GM12878 (cell line): Measurements from ENCODE around the gene LMF1. TPM values are rescaled to one million over a fixed set of nuclear protein-coding genes. Genes with fewer than 3 reads are reported as not detected.

Experiments
- ATAC-seq: fragments of 200-7000 bp; cut with Tn5 transposase; 3 replicates; pipeline ENCODE4 v1.9.1; 2020; ENCODE audit warnings: mild to moderate bottlenecking, moderate library complexity
- BruUV-seq: library from RNA; stranded (reverse); fragments of 400-500 nt; replicated peaks from 2 replicates; lab custom pipeline; 2021; lab: Mats Ljungman, UMichigan
- CTCF ChIA-PET: fragments of 300-600 bp; sonication (Branson Sonifier 250); formaldehyde crosslinking; extraction: SDS; loops from one replicate; lab custom pipeline; 2021; ENCODE audit warnings: inconsistent platforms; lab: Yijun Ruan, JAX
- POLR2A ChIA-PET: fragments of 350-600 bp; formaldehyde crosslinking; extraction: SDS; loops from one replicate; lab custom pipeline; 2021; ENCODE audit warnings: inconsistent platforms; lab: Charles Lee
- RAD21 ChIA-PET: fragments of 300-600 bp; sonication (Branson Sonifier 250); formaldehyde crosslinking; loops from one replicate; lab custom pipeline; 2023; ENCODE audit warnings: antibody characterized with exemption; ENCODE audit not compliant: unreplicated experiment; lab: Charles Lee
- SMC1A ChIA-PET: fragments of 300-600 bp; sonication (Branson Sonifier 250); formaldehyde crosslinking; loops from one replicate; lab custom pipeline; 2023; ENCODE audit not compliant: unreplicated experiment, uncharacterized antibody; lab: Charles Lee
- DNase-seq: peaks from one replicate; pipeline ENCODE4 v3.0.0-alpha.2; 2011; ENCODE audit warnings: low read depth, low spot score
- FAIRE-seq: peaks from 3 replicates; lab custom pipeline; 2011; peaks lifted over from hg19 to GRCh38; lab: Jason Lieb, UNC
- H2AFZ ChIP-seq: 2 replicates; pipeline ENCODE4 v1.6.0; 2011; ENCODE audit warnings: low read depth, low read length, control low read depth; ENCODE audit not compliant: control insufficient read depth
- H3K27ac ChIP-seq: 2 replicates; pipeline ENCODE4 v1.5.1; 2011; ENCODE audit warnings: control low read depth; ENCODE audit not compliant: control insufficient read depth, insufficient read depth
- H3K27me3 ChIP-seq, 2 experiments: replicated peaks in 1 of 2; 2 replicates each; pipeline versions ENCODE4 v1.6.0 to v1.6.1; 2011; ENCODE audit warnings: low read length in 1 of 2; ENCODE audit not compliant: control insufficient read depth in 2 of 2, insufficient read depth in 2 of 2
- H3K36me3 ChIP-seq, 2 experiments: 2 replicates each; pipeline ENCODE4 v1.5.1; 2011; ENCODE audit warnings: low read length in 1 of 2; ENCODE audit not compliant: control insufficient read depth in 2 of 2, insufficient read depth in 2 of 2
- H3K4me1 ChIP-seq: 2 replicates; pipeline ENCODE4 v1.6.1; 2011; ENCODE audit warnings: mild to moderate bottlenecking, low read length, moderate library complexity, mixed read lengths; ENCODE audit not compliant: control insufficient read depth, insufficient read depth
- H3K4me2 ChIP-seq: 2 replicates; pipeline ENCODE4 v1.6.0; 2011; ENCODE audit warnings: control low read depth; ENCODE audit not compliant: control insufficient read depth, insufficient read depth
- H3K4me3 ChIP-seq: fragments of 200-600 bp; sonication (generic); 2 replicates; pipeline ENCODE4 v1.5.1; 2016
- H3K79me2 ChIP-seq: 2 replicates; pipeline ENCODE4 v1.6.0; 2011; ENCODE audit warnings: low read length; ENCODE audit not compliant: control insufficient read depth, insufficient read depth
- H3K9ac ChIP-seq: 2 replicates; pipeline ENCODE4 v1.8.0; 2011; ENCODE audit warnings: low read length, control low read depth, mixed read lengths; ENCODE audit not compliant: control insufficient read depth, insufficient read depth
- H3K9me3 ChIP-seq: replicated peaks from 3 replicates; pipeline ENCODE4 v1.5.1; 2011; ENCODE audit warnings: mild to moderate bottlenecking, low read length; ENCODE audit not compliant: control insufficient read depth, insufficient read depth
- H4K20me1 ChIP-seq: 2 replicates; pipeline ENCODE4 v1.6.0; 2011; ENCODE audit not compliant: control insufficient read depth, insufficient read depth
- ASH2L ChIP-seq: fragments of 300-600, 200-600 bp; sonication (generic); IDR thresholded peaks from 2 replicates; pipeline ENCODE4 v1.6.1; 2017; ENCODE audit warnings: low read depth, mild to moderate bottlenecking, borderline replicate concordance
- CBX3 ChIP-seq: fragments of 200-600 bp; sonication (generic); IDR thresholded peaks from 2 replicates; pipeline ENCODE4 v1.6.1; 2016; ENCODE audit warnings: low read depth, borderline replicate concordance
- CUX1 ChIP-seq: IDR thresholded peaks from 2 replicates; pipeline ENCODE4 v1.6.1; 2012; ENCODE audit warnings: improper control_type of control experiment, low read depth, low read length; ENCODE audit not compliant: insufficient replicate concordance
- E2F4 ChIP-seq: IDR thresholded peaks from 2 replicates; pipeline ENCODE4 v1.6.1; 2012; ENCODE audit warnings: low read depth, low read length, improper control_type of control experiment
- EP300 ChIP-seq, 2 experiments: fragments of 150-350 bp in 1 of 2; IDR thresholded peaks; 2 replicates each; pipeline ENCODE4 v1.6.1; 2011 to 2012; ENCODE audit warnings: low read depth in 2 of 2, low read length in 2 of 2, borderline replicate concordance in 1 of 2, improper control_type of control experiment in 1 of 2, inconsistent platforms in 1 of 2; ENCODE audit not compliant: control insufficient read depth in 1 of 2
- GATAD2B ChIP-seq: fragments of 450-650 bp; conservative IDR thresholded peaks from 2 replicates; pipeline ENCODE4 v1.6.1; 2017; ENCODE audit warnings: low read depth, mild to moderate bottlenecking, moderate library complexity
- IRF4 ChIP-seq: IDR thresholded peaks from 2 replicates; pipeline ENCODE4 v1.6.1; 2011; ENCODE audit warnings: low read depth, low read length
- NBN ChIP-seq: fragments of 450-650 bp; IDR thresholded peaks from 2 replicates; pipeline ENCODE4 v1.6.1; 2016
- NFIC ChIP-seq: IDR thresholded peaks from 2 replicates; pipeline ENCODE4 v1.6.1; 2012; ENCODE audit warnings: low read depth, mild to moderate bottlenecking, inconsistent platforms, low read length, moderate library complexity
- NR2C1 ChIP-seq: fragments of 450-650 bp; IDR thresholded peaks from 2 replicates; pipeline ENCODE4 v1.6.1; 2017; ENCODE audit warnings: antibody characterized with exemption, mild to moderate bottlenecking, moderate library complexity
- NR2C2 ChIP-seq: IDR thresholded peaks from 2 replicates; pipeline ENCODE4 v1.6.1; 2011; ENCODE audit warnings: borderline replicate concordance, low read depth; ENCODE audit not compliant: control insufficient read depth, insufficient read length
- SIN3A ChIP-seq: IDR thresholded peaks from 2 replicates; pipeline ENCODE4 v1.6.1; 2012; ENCODE audit warnings: low read depth, low read length, improper control_type of control experiment
- SRF ChIP-seq, 2 experiments: IDR thresholded peaks; 2 replicates each; pipeline ENCODE4 v1.6.1; 2011; ENCODE audit warnings: low read depth in 2 of 2, low read length in 2 of 2, mild to moderate bottlenecking in 1 of 2, moderate library complexity in 1 of 2
- YBX1 ChIP-seq: fragments of 450-650 bp; IDR thresholded peaks from 2 replicates; pipeline ENCODE4 v1.6.1; 2016; ENCODE audit warnings: antibody characterized with exemption
- ZNF217 ChIP-seq: fragments of 450-650 bp; IDR thresholded peaks from 2 replicates; pipeline ENCODE4 v1.6.1; 2017; ENCODE audit warnings: antibody characterized with exemption, mild to moderate bottlenecking
- WGBS: methylation state at CpG from one replicate; pipeline ENCODE4 v1.1.6; 2016; ENCODE audit warnings: low lambda C conversion rate; ENCODE audit not compliant: insufficient replicate concordance, insufficient coverage; ENCODE audit errors: missing lambda C conversion rate; 5-methylcytosine and 5-hydroxymethylcytosine counted together
- in situ Hi-C: fragments of 300-500 bp; cut with MboI; formaldehyde crosslinking; loops from 9 replicates; pipeline ENCODE4 v1.14.3; 2018; ENCODE audit warnings: mixed read lengths
- intact Hi-C: fragments of 100-400 bp; cut with micrococcal nuclease; formaldehyde crosslinking; loops from one replicate; pipeline ENCODE4 v1.14.2; 2022; ENCODE audit not compliant: unreplicated experiment
- polyA plus RNA-seq, 11 experiments: library from polyadenylated mRNA; depleted of rRNA in 4 of 11; unstranded in 6 of 11; stranded (reverse) in 5 of 11; fragments of >200 nt; fragmentation: Nextera tagmentation in 4 of 11; fragmentation: Illumina TruSeq in 1 of 11; extraction: Ambion mirVana in 4 of 11; extraction: Trizol in 1 of 11; gene quantifications; 1 replicate in 1 of 11; 2 replicates in 10 of 11; pipeline versions ENCODE4 v1.2.1 to v1.2.3, GENCODE V29; 2011 to 2016; ENCODE audit warnings: inconsistent platforms in 2 of 11, missing spikeins in 2 of 11, low read depth in 1 of 11
- total RNA-seq, 4 experiments: library from RNA; depleted of rRNA in 3 of 4; stranded (reverse); fragments of >200 nt in 3 of 4; fragmentation: Illumina TruSeq in 1 of 4; extraction: Trizol in 1 of 4; gene quantifications; 2 replicates each; pipeline versions ENCODE4 v1.2.1 to v1.2.3, GENCODE V29; 2013 to 2021
- TF ChIP-seq, protein P1 (sequence below): fragments of 450-650 bp; IDR thresholded peaks from 2 replicates; pipeline ENCODE4 v1.6.1; 2014; ENCODE audit warnings: mild to moderate bottlenecking

Gene LMF1
- total and polyA plus RNA-seq, 10 of the 15 experiments (the other 5 are each of a cell fraction or from before 2014, with no cell fraction given): 0.18 to 3.2 (median 1.4) TPM; not detected in 1

GRCh38 chr16:916035-916799, 54.6 kb downstream of the LMF1 start:
- Histone ChIP-seq H3K4me3 (no peak overlapping the region), H3K79me2 (no peaks in the 10 kb centered on the region), H3K4me1 (no peaks in the 10 kb centered on the region), H4K20me1 (no peaks in the 10 kb centered on the region), H3K9ac (no peak overlapping the region), H3K36me3 (no peaks in the 10 kb centered on the region), H3K27ac (no peak overlapping the region), H3K4me2 (no peak overlapping the region), H3K9me3 (peaks cover 3% of the 10 kb centered on the region; the same call in 1 of the 3 replicates), H3K27me3 (no peaks in the 10 kb centered on the region), H2AFZ (no peak overlapping the region)
- ChIA-PET SMC1A (no interaction called here), CTCF (no interaction called here), POLR2A (no interaction called here), RAD21 (no interaction called here)
- no peak for FAIRE-seq
- no peak for ATAC-seq
- 70% methylated on average over 24 of the region's 26 CpGs for WGBS
- no peak for DNase-seq
- intact Hi-C loops: no loop called here
- in situ Hi-C loops: no loop called here
- no TSS peak for BruUV-seq
- TF ChIP-seq E2F4 (no peak), NR2C1 (no peak), ZNF217 (no peak), NR2C2 (no peak), NFIC (no peak), GATAD2B (no peak), SIN3A (no peak), CUX1 (no peak), ASH2L (no peak), IRF4 (no peak), CBX3 (no peak), EP300 (IDR thresholded peaks at IDR 0.05; ENCODE audit: borderline replicate concordance in 1 of 2, control insufficient read depth in 1 of 2, low read depth in 2 of 2, low read length in 2 of 2) (no peak), YBX1 (no peak), SRF (IDR thresholded peaks at IDR 0.05; ENCODE audit: low read depth in 2 of 2, low read length in 2 of 2) (no peak), NBN (no peak)
- TF ChIP-seq, protein P1, sequence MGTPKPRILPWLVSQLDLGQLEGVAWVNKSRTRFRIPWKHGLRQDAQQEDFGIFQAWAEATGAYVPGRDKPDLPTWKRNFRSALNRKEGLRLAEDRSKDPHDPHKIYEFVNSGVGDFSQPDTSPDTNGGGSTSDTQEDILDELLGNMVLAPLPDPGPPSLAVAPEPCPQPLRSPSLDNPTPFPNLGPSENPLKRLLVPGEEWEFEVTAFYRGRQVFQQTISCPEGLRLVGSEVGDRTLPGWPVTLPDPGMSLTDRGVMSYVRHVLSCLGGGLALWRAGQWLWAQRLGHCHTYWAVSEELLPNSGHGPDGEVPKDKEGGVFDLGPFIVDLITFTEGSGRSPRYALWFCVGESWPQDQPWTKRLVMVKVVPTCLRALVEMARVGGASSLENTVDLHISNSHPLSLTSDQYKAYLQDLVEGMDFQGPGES: no peak
